ENCODE data around the gene CCDC117.
A peak's percentile ranks its signal among the peaks of the same experiment; 100 is the strongest.
"Not testable (repeated sequence)": the region's sequence is repeated elsewhere in the genome, so short reads cannot be mapped to it uniquely, and the experiment has no call there.

The CCDC117 gene, protein sequence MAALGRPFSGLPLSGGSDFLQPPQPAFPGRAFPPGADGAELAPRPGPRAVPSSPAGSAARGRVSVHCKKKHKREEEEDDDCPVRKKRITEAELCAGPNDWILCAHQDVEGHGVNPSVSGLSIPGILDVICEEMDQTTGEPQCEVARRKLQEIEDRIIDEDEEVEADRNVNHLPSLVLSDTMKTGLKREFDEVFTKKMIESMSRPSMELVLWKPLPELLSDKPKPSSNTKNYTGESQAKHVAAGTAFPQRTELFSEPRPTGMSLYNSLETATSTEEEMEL

GRCh38 chr22:28772633-28773460 is at the start of gene CCDC117:
Gene CCDC117, plus strand, starts transcription at chr22:28772695. Its CDS starts 155 bp downstream, at chr22:28772850.
- peak; percentile 63 to 97 (median 93) for DNase-seq

DNA sequence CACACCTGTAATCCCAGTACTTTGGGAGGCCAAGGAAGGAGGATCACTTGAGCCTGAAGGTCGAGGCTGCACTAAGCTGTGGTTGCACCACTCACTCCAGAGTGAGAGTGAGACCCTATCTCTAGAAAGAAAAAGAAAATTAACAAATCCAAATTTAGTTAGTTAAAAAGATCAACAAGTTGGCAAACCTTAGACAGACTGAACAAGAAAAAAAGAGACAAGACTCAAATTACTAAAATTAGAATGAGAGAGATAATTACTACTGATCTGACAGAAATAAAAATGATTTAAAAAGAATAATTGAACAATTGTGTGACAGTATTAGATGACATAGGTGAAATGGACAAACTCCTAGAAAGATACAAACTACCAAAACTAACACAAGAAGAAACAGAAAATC is 44.5 kb upstream of the CCDC117 start:
- no peak for DNase-seq

GRCh38 chr22:28728621-28729313 is 43.7 kb upstream of the CCDC117 start:
- no peak for DNase-seq

- DNase-seq, result no peak
Measured at GRCh38 chr22:28730179-28730578, 42.3 kb upstream of the CCDC117 start.

DNA sequence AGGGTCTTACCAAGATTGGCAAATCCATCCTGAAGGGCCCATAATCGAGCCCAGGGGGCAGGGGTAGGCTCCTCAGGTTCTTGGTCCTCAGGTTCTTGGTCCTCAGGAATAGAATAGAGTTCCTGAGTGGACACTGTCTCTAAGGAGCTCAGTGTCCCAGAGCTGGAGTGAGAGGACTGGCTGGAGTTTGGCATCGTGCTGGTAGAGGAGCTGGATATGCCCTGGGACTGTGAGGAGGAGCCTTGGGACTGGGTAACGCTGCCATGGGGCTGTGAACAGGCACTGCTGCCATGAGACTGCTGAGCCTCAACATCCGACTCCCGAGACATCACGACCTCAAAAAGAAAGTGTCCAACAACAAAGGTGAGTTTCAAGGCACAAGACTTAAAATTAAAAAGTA is 38.1 kb upstream of the CCDC117 start:
- DNase-seq, result no peak

GRCh38 chr22:28736301-28737155 is 36.0 kb upstream of the CCDC117 start:
- DNase-seq, result no peak

- no peak for DNase-seq
Measured at GRCh38 chr22:28737701-28738100, 34.8 kb upstream of the CCDC117 start.

DNA sequence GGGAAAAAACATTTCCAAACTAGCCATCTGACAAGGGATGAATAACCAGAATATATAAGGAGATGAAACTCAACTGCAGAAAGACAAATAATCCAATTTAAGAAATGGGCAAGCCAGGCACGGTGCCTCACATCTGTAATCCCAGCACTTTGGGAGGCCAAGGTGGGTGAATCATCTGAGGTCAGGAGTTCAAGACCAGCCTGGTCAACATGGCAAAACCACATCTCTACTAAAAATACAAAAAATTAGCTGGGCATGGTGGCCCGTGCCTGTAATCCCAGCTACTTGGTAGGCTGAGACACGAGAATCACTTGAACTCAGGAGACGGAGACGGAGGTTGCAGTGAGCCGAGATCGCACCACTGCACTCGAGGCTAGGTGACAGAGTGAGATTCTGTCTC is 33.6 kb upstream of the CCDC117 start:
- not testable (repeated sequence) for DNase-seq

DNA sequence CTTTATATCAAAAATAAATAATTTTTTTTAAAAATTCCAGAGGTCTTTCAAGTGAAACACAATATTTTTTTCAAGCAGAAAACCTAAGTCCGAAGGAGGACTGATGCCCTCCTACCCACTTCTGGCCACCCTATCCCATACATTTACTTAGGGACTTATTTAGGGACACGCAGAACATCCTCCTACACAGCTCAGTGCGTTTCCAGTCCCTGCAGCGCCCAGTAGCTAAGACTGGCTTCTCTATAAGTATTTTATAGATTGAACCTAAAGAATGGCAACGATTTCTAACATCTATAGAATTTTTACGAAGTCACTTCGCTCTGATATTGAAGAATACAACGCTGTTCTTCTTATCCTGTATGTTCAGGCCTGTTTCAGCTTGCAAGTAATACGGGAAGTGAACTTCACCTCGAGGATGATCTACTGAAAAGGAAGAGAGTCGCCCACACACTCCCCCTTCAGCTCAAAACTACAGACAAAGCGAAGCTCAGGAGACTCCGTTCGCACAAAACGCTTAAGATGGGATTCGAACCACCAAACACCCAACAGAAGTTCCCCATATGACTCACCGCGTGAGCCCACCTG is 31.2 kb upstream of the CCDC117 start:
- no peak for DNase-seq

GRCh38 chr22:28741785-28742561 is 30.5 kb upstream of the CCDC117 start, which contains the start of the genes CHEK2 and HSCB:
Gene CHEK2, minus strand, starts transcription at chr22:28741820. Its CDS starts 7,099 bp downstream, at chr22:28734721.
Gene HSCB, plus strand, starts transcription at chr22:28742039. Its CDS starts 57 bp downstream, at chr22:28742096.
- peak; percentile 80 to 99 (median 97) for DNase-seq

- DNase-seq, result no peak
Measured at GRCh38 chr22:28742562-28742962, 29.9 kb upstream of the CCDC117 start.

- no peak for DNase-seq
Measured at GRCh38 chr22:28743852-28744251, 28.6 kb upstream of the CCDC117 start.

GRCh38 chr22:28750471-28750881 is 22.0 kb upstream of the CCDC117 start:
- no peak for DNase-seq

DNA sequence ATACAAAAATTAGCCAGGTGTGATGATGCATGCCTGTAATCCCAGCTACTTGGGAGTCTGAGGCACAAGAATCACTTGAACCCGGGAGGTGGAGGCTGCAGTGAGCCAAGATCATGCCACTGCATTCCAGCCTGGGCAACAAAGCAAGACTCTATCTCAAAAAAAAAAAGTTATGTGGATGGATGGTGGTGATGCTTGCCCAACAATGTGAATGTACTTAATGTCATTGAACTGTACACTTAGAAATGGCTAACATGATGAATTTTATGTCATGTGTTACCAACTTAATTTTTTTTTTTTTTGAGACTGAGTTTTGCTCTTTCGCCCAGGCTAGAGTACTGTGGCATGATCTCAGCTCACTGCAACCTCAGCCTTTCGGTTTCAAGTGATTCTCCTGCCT is 18.0 kb upstream of the CCDC117 start:
- DNase-seq, result not testable (repeated sequence)

DNA sequence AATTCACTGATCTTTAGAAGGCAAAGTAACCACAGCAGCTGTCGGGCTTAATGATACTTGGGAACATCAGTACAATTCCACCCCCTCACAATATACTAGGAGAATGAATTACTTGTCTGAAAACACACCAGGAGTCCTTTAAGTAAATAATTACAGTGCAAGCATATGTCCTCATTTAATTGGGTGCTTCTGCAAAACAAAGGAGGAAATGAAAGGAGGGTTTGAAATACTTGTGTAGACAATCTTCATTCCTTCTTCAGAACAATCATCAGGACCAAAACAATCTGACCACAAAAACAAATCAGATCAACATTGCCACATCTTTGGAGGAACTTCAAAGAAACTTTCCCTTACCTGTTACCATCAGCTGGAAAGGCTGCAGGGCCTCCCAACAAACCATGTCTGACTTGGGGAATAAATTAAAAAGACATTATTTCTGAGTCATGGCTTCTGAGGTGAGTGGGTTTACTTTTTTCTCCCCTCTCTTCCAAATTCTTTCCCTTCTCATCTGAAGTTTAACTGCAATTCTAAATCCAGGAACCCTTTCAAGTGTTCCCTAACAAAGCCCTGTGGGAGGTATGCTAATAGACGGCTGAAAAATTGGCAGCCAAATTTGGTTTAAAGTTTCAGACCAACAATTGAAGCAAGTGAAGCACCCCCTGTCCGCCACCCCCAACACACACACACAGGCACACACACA is 12.5 kb upstream of the CCDC117 start:
- peak in 23 of 56 donors; percentile 2 to 63 (median 18) for DNase-seq

DNA sequence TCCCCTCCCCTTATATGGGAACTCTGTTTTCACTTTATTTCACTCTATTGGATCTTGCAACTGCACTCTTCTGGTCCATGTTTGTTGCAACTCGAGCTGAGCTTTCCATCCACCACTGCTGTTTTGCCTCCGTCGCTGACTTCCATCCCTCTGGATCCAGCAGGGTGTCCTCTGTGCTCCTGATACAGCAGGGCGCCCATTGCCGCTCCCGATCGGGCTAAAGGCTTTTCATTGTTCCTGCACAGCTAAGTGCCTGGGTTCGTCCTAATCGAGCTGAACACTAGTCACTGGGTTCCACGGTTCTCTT is 11.1 kb upstream of the CCDC117 start:
- DNase-seq, result no peak

DNA sequence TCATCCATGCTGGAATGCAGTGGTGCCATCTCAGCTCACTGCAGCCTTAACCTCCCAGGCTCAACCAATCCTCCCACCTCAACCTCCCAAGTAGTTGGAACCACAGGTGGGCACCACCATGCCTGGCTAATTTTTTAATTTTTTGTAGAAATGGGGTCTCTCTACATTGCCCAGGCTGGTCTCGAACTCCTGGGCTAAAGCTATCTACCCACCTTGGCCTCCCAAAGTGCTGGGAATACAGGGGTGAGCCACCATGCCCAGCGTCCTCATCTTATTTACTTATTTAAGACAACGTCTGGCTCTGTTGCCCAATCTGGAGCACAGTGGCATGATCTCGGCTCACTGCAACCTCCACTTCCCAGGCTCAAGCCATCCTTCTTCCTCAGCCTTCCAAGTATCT is 10.5 kb upstream of the CCDC117 start:
- not testable (repeated sequence) for DNase-seq

GRCh38 chr22:28766628-28767027 is 5.9 kb upstream of the CCDC117 start:
- no peak for DNase-seq

Measured in nucleus accumbens (tissue), 56 donors.